HG02970 (cell line): ENCODE measurements around the gene PPEF1.
"Not testable (repeated sequence)": the region's sequence is repeated elsewhere in the genome, so short reads cannot be mapped to it uniquely, and the experiment has no call there.

Experiments used
- ATAC-seq: cut with Tn5 transposase; IDR thresholded peaks from one replicate; pipeline ENCODE4 v1.9.1; 2021; ENCODE audit warnings: mild to moderate bottlenecking, moderate library complexity, moderate number of reproducible peaks; ENCODE audit not compliant: unreplicated experiment, low FRiP score

The PPEF1 gene

GRCh38 chrX:18789916-18790315, 82.5 kb downstream of the PPEF1 start:
- no peak for ATAC-seq

GRCh38 chrX:18792828-18793227, 85.4 kb downstream of the PPEF1 start:
- no peak for ATAC-seq

DNA sequence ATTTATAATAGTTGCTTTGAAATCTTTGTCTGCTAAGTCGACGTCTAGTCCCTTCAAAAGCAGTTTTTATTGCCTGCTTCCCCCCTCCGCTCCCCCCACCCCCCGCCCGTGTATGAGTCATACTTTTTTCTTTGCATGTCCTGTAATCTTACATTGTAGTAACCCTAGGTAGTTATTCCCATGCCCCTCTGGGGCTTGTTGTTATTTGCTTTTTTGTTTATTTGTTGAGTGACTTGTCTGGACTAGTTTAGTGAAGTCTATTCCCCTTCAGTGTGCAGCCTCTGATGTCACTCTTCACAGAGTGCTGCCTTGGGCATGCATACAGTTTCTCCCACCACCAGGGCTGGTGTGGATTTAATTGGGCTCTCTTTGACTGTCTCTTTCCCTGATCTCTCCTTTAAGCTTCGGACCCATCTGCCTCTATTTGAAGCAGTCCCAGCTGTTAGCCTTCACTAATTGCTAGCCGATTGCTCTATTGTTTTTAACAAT, 86.2 kb downstream of the PPEF1 start:
- no peak for ATAC-seq

GRCh38 chrX:18797141-18797540, 89.7 kb downstream of the PPEF1 start:
- no peak for ATAC-seq

DNA sequence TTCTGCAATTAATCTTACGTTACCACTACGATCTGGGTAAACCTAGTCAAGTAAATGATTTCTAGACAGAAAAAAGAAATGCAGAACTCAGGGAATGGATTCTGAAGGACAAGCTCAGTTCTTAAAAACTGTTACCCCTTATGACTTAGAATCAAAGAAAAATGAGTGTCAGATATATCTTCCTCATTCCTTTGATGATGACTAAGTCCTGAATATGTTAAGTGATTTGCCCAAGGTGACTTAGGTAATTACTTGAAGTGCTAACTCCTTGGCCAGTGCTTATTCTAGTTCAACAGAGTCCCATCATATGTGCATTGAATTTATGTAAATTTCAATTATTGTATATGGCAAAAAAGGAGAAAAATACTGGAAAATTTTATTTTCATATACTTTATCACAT, 92.5 kb downstream of the PPEF1 start:
- no peak for ATAC-seq

DNA sequence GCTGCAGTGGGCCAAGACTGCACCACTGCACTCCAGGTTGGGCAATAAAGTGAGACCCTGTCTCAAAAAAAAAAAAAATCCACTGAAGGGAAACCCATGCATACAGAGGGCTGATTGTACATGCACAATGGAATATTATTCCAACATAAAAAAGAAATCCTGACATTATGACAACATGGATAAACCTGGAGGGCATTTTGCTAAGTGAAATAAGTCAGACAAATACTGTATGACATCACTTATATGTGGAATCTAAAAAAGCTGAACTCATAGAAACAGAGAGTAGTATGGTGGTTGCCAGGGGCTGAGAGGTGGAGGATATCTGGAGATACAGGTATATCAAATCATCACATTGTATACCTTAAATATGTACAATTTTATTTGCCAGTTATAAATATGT, 102.2 kb downstream of the PPEF1 start:
- no peak for ATAC-seq

- ATAC-seq: no peak
Measured at GRCh38 chrX:18810416-18810815, 103.0 kb downstream of the PPEF1 start.

GRCh38 chrX:18825375-18825774, 117.9 kb downstream of the PPEF1 start:
- ATAC-seq: no peak

DNA sequence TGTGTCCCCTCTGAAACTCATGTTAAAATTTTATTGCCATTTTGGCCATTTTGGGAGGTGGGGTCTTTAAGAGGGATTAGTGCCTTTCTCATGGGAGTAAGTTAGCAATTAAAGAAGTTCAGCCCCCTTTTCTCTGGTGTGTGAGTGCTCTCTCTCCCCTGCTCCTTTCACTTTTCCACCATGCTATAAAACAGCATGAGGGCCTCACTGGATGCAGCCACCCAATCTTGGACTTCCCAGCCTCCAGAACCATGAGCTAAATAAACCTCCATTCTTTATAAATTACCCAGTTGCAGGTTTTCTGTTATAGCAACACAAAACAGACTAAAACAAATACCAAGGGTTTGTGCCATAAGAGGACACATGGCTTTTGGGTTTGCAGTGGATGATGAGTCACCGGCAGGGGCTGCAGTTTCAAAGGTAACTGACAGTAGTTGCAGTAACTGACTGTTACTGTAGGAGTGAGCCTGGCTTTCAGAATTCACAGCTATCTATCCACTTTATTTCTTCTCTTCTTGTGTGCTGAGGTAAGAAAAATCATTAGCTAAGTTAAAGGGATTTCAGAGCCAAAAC, 121.5 kb downstream of the PPEF1 start:
- ATAC-seq: no peak

DNA sequence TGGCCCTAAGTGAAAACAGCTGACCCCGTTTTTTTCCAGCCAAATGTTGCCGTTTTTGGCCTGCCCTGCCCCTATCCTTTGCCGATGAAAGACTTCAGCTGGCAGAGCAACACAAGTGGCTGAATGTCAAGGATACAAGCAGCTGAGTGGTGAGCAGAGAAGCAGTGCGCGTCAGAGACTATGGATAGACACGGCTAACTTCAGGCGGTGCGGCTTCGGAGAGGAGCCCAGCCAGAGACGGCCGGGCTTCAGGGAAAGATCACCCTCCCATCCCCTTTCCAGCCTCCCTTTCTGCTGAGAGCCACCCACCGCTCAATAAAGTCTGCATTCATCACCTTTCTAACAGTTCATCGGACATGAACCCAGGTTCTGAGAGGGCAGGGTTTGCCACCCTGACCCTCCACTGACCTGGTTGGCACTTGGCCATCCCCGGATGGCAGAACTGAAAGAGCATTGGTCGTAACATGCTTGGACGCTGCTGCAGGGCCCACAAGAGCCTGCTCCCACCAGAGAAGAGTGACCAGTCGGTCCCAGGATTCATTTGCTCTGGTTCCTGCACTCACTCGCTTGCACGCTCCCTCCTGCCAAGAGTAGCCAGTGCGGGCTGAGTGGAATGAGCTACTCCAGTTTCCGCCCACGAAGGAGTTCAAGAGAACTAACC, 125.8 kb downstream of the PPEF1 start:
- no peak for ATAC-seq

GRCh38 chrX:18847901-18848300, 140.5 kb downstream of the PPEF1 start:
- not testable (repeated sequence) for ATAC-seq

- ATAC-seq: peak; percentile 82
Measured at GRCh38 chrX:18855919-18856644, 148.6 kb downstream of the PPEF1 start.

GRCh38 chrX:18856645-18856997, 149.2 kb downstream of the PPEF1 start:
- ATAC-seq: no peak

GRCh38 chrX:18861511-18861910, 154.1 kb downstream of the PPEF1 start:
- ATAC-seq: no peak

GRCh38 chrX:18864390-18864920, 157.0 kb downstream of the PPEF1 start:
- no peak for ATAC-seq

DNA sequence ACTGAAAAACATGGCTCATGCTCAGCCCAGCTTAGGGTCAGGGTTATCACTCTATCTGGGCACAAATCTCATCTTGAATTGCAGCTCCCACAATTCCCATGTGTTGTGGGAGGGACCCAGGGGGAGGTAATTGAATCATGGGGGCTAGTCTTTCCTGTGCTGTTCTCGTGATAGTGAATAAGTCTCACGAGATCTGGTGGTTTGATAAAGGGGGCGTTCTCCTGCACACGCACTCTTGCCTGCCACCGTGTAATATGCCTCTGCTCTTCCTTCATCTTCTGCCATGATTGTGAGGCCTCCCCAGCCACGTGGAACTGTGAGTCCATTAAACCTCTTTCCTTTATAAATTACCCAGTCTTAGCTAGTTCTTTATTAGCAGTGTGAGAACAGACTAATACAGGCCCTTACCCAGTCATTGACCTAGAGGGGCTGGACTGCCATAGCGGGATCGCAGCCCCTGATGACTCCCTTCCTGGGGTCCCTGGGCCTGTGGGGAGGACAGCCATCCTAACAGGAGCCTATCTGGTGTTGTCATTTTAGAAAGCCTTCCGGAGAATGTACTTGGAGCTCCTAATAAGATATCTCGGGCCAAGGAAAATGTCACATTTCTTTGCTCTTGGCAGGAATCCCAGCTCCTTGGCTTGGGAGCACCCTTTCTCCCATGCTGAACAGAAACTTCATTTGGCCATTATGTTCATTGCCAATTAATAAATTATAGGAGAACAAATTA, 163.9 kb downstream of the PPEF1 start:
- ATAC-seq: no peak

- ATAC-seq: no peak
Measured at GRCh38 chrX:18871970-18872369, 164.5 kb downstream of the PPEF1 start.

GRCh38 chrX:18872621-18873020, 165.2 kb downstream of the PPEF1 start:
- no peak for ATAC-seq

GRCh38 chrX:18873189-18873791, 165.8 kb downstream of the PPEF1 start:
- ATAC-seq: no peak

- ATAC-seq: no peak
Measured at GRCh38 chrX:18873836-18874235, 166.4 kb downstream of the PPEF1 start.
